ENCODE results near the gene USP22.
"Not testable (repeated sequence)": the region's sequence is repeated elsewhere in the genome, so short reads cannot be mapped to it uniquely, and the experiment has no call there.

Gene USP22

GRCh38 chr17:20986767-20987510 lies 55.9 kb downstream of the USP22 start:
- DNase-seq = no peak

- DNase-seq = no peak
Measured at GRCh38 chr17:20983359-20983637, 59.5 kb downstream of the USP22 start.

- no peak for DNase-seq
Measured at GRCh38 chr17:20982589-20983358, 60.0 kb downstream of the USP22 start.

- no peak for DNase-seq
Measured at GRCh38 chr17:20981046-20981920, 61.5 kb downstream of the USP22 start.

GRCh38 chr17:20979792-20980083 lies 63.1 kb downstream of the USP22 start:
- no peak for DNase-seq

- DNase-seq = not testable (repeated sequence)
Measured at GRCh38 chr17:20979007-20979791, 63.6 kb downstream of the USP22 start.

GRCh38 chr17:20977609-20978253 lies 65.1 kb downstream of the USP22 start:
- DNase-seq = not testable (repeated sequence)

GRCh38 chr17:20975566-20975965 lies 67.2 kb downstream of the USP22 start:
- DNase-seq = no peak

- no peak for DNase-seq
Measured at GRCh38 chr17:20970329-20970728, 72.5 kb downstream of the USP22 start.

GRCh38 chr17:20968913-20969616 lies 73.7 kb downstream of the USP22 start:
- no peak for DNase-seq

GRCh38 chr17:20967776-20968175 lies 75.0 kb downstream of the USP22 start:
- no peak for DNase-seq

- DNase-seq = no peak
Measured at GRCh38 chr17:20966870-20967269, 75.9 kb downstream of the USP22 start.

- DNase-seq = no peak
Measured at GRCh38 chr17:20965492-20965891, 77.3 kb downstream of the USP22 start.

GRCh38 chr17:20961586-20961985 lies 81.2 kb downstream of the USP22 start:
- no peak for DNase-seq

- no peak for DNase-seq
Measured at GRCh38 chr17:20960871-20961270, 81.9 kb downstream of the USP22 start.

- DNase-seq = no peak
Measured at GRCh38 chr17:20955427-20956323, 87.1 kb downstream of the USP22 start.

GRCh38 chr17:20954794-20955193 lies 88.0 kb downstream of the USP22 start:
- DNase-seq = no peak

GRCh38 chr17:20952183-20952582 lies 90.6 kb downstream of the USP22 start:
- no peak for DNase-seq
